H9 (cell line): ENCODE measurements around the gene LINGO1. TPM values are rescaled to one million over a fixed set of nuclear protein-coding genes. Genes with fewer than 3 reads are reported as not detected.

ENCODE experiments used
- DNase-seq: peaks from one replicate; pipeline ENCODE4 v3.0.0-alpha.2; 2017
- H2AFZ ChIP-seq: one replicate; pipeline ENCODE4 v1.6.1; 2013; ENCODE audit warnings: mild to moderate bottlenecking, low read length, control low read depth, moderate library complexity
- H2AK5ac ChIP-seq: 2 replicates; pipeline ENCODE4 v1.6.1; 2013; ENCODE audit warnings: low read length, control low read depth, mixed read lengths; ENCODE audit not compliant: insufficient read length
- H2BK120ac ChIP-seq: one replicate; pipeline ENCODE4 v1.6.1; 2013; ENCODE audit warnings: low read depth, mild to moderate bottlenecking, low read length, control low read depth, inconsistent platforms; ENCODE audit not compliant: poor library complexity, severe bottlenecking
- H2BK12ac ChIP-seq: 2 replicates; pipeline ENCODE4 v1.6.1; 2013; ENCODE audit warnings: low read length, control low read depth, mixed read lengths, low read depth; ENCODE audit not compliant: insufficient read length
- H2BK15ac ChIP-seq: 2 replicates; pipeline ENCODE4 v1.6.1; 2013; ENCODE audit warnings: low read depth, low read length, control low read depth
- H2BK20ac ChIP-seq: one replicate; pipeline ENCODE4 v1.6.1; 2013; ENCODE audit warnings: low read depth, mild to moderate bottlenecking, low read length, control low read depth, inconsistent platforms; ENCODE audit not compliant: poor library complexity, severe bottlenecking
- H2BK5ac ChIP-seq: 2 replicates; pipeline ENCODE4 v1.6.1; 2013; ENCODE audit warnings: low read length, control low read depth, mixed read lengths; ENCODE audit not compliant: insufficient read length
- H3K14ac ChIP-seq: 2 replicates; pipeline ENCODE4 v1.6.1; 2013; ENCODE audit warnings: low read length, control low read depth; ENCODE audit not compliant: insufficient read depth
- H3K18ac ChIP-seq: 2 replicates; pipeline ENCODE4 v1.6.1; 2013; ENCODE audit warnings: low read depth, mild to moderate bottlenecking, mixed read lengths, low read length, control low read depth; ENCODE audit not compliant: insufficient read length
- H3K23ac ChIP-seq: 2 replicates; pipeline ENCODE4 v1.6.1; 2013; ENCODE audit warnings: low read length, control low read depth, mixed read lengths, low read depth; ENCODE audit not compliant: insufficient read length
- H3K23me2 ChIP-seq: 2 replicates; pipeline ENCODE4 v1.6.1; 2013; ENCODE audit warnings: low read depth, mild to moderate bottlenecking, mixed read lengths, low read length, control low read depth; ENCODE audit not compliant: insufficient read length, poor library complexity, severe bottlenecking
- H3K27ac ChIP-seq: 2 replicates; pipeline ENCODE4 v1.5.1; 2013; ENCODE audit warnings: low read length, control low read depth, mixed read lengths, low read depth; ENCODE audit not compliant: insufficient read length
- H3K27me3 ChIP-seq: 2 replicates; pipeline ENCODE4 v1.6.1; 2013; ENCODE audit warnings: low read length, control low read depth, inconsistent platforms; ENCODE audit not compliant: insufficient read depth
- H3K4ac ChIP-seq: 2 replicates; pipeline ENCODE4 v1.6.1; 2013; ENCODE audit warnings: low read depth, mild to moderate bottlenecking, control low read depth, inconsistent platforms, low read length, moderate library complexity
- H3K4me1 ChIP-seq: 2 replicates; pipeline ENCODE4 v1.6.1; 2013; ENCODE audit warnings: low read length, control low read depth, inconsistent platforms; ENCODE audit not compliant: insufficient read depth
- H3K4me2 ChIP-seq: 2 replicates; pipeline ENCODE4 v1.6.1; 2013; ENCODE audit warnings: low read length, control low read depth, mixed read lengths; ENCODE audit not compliant: insufficient read length, insufficient read depth
- H3K56ac ChIP-seq: 2 replicates; pipeline ENCODE4 v1.6.1; 2013; ENCODE audit warnings: low read depth, mild to moderate bottlenecking, mixed read lengths, low read length, control low read depth; ENCODE audit not compliant: insufficient read length
- H3K79me1 ChIP-seq: 2 replicates; pipeline ENCODE4 v1.6.1; 2013; ENCODE audit warnings: low read depth, mild to moderate bottlenecking, moderate library complexity, low read length, control low read depth, inconsistent platforms; ENCODE audit not compliant: insufficient read depth, poor library complexity, severe bottlenecking
- H3K79me2 ChIP-seq: 2 replicates; pipeline ENCODE4 v1.6.1; 2013; ENCODE audit warnings: low read length, control low read depth, inconsistent platforms; ENCODE audit not compliant: insufficient read depth
- H3K9ac ChIP-seq: 2 replicates; pipeline ENCODE4 v1.6.1; 2013; ENCODE audit warnings: low read length, control low read depth, mixed read lengths; ENCODE audit not compliant: insufficient read length; ENCODE audit errors: extremely low read depth
- H3K9me3 ChIP-seq: one replicate; pipeline ENCODE4 v1.6.1; 2013; ENCODE audit warnings: low read depth, low read length, inconsistent platforms; ENCODE audit not compliant: control insufficient read depth
- H3T11ph ChIP-seq: one replicate; pipeline ENCODE4 v1.6.1; 2013; ENCODE audit warnings: mild to moderate bottlenecking, low read length, control low read depth, inconsistent platforms
- H4K20me1 ChIP-seq: one replicate; pipeline ENCODE4 v1.6.1; 2013; ENCODE audit not compliant: control insufficient read depth, insufficient read length, insufficient read depth
- H4K5ac ChIP-seq: 2 replicates; pipeline ENCODE4 v1.6.1; 2013; ENCODE audit warnings: low read depth, mild to moderate bottlenecking, mixed read lengths, low read length, control low read depth; ENCODE audit not compliant: insufficient read length
- H4K8ac ChIP-seq: replicated peaks from 2 replicates; pipeline ENCODE4 v1.6.1; 2013; ENCODE audit warnings: low read length, control low read depth, mixed read lengths, low read depth; ENCODE audit not compliant: insufficient read length
- H4K91ac ChIP-seq: 2 replicates; pipeline ENCODE4 v1.6.1; 2013; ENCODE audit warnings: low read depth, mild to moderate bottlenecking, moderate library complexity, mixed read lengths, low read length, control low read depth; ENCODE audit not compliant: insufficient read length
- H3K27ac Mint-ChIP-seq, 3 experiments: 2 replicates in 2 of 3; 3 replicates in 1 of 3; pipeline ENCODE4 v1.8.0; 2020 to 2021; ENCODE audit warnings: mixed read lengths in 3 of 3, mild to moderate bottlenecking in 1 of 3, moderate library complexity in 1 of 3
- H3K27me3 Mint-ChIP-seq: 2 replicates; pipeline ENCODE4 v1.8.0; 2021; ENCODE audit warnings: low read depth, mild to moderate bottlenecking, moderate library complexity, mixed read lengths
- H3K36me3 Mint-ChIP-seq, 3 experiments: 2 replicates in 2 of 3; 3 replicates in 1 of 3; pipeline ENCODE4 v1.8.0; 2020 to 2021; ENCODE audit warnings: low read depth in 3 of 3, mixed read lengths in 3 of 3; ENCODE audit not compliant: insufficient read depth in 1 of 3
- H3K4me1 Mint-ChIP-seq, 2 experiments: 2 replicates each; pipeline ENCODE4 v1.8.0; 2020; ENCODE audit warnings: mixed read lengths in 2 of 2
- H3K4me3 Mint-ChIP-seq, 2 experiments: 2 replicates in 1 of 2; 3 replicates in 1 of 2; pipeline ENCODE4 v1.8.0; 2020 to 2021; ENCODE audit warnings: mild to moderate bottlenecking in 2 of 2, mixed read lengths in 2 of 2, moderate library complexity in 1 of 2
- H3K9me3 Mint-ChIP-seq, 2 experiments: 2 replicates in 1 of 2; 3 replicates in 1 of 2; pipeline ENCODE4 v1.8.0; 2020; ENCODE audit warnings: mild to moderate bottlenecking in 2 of 2, mixed read lengths in 2 of 2, moderate library complexity in 1 of 2
- WGBS: extraction: QIAGEN DNeasy Blood & Tissue Kit; methylation state at CpG from one replicate; pipeline ENCODE4 v1.1.7; 2013; ENCODE audit warnings: missing lambda C conversion rate, low lambda C conversion rate, mixed read lengths; ENCODE audit not compliant: insufficient read length; ENCODE audit errors: extremely low coverage; 5-methylcytosine and 5-hydroxymethylcytosine counted together
- total RNA-seq: library from RNA; stranded (reverse); gene quantifications from 2 replicates; pipeline ENCODE4 v1.2.1, GENCODE V29; 2021
- TF ChIP-seq, protein P1 (sequence below): fragments of 200-600 bp; sonication (generic); conservative IDR thresholded peaks from 3 replicates; pipeline ENCODE4 v1.8.0; 2021; ENCODE audit warnings: antibody characterized with exemption, mild to moderate bottlenecking

The LINGO1 gene
- total RNA-seq, 1 experiment from 2014 or later, result 41.6 TPM

GRCh38 chr15:77642793-77643430 is 10.2 kb upstream of the LINGO1 start:
- Histone ChIP-seq H3T11ph (no peak overlapping the region), H3K79me1 (no peaks in the 10 kb centered on the region), H2BK5ac (no peak overlapping the region), H4K20me1 (no peaks in the 10 kb centered on the region), H2BK20ac (no peak overlapping the region), H4K5ac (no peak overlapping the region), H2AK5ac (no peak overlapping the region), H2AFZ (no peak overlapping the region), H3K18ac (no peak overlapping the region), H2BK12ac (no peak overlapping the region), H3K4me1 (no peaks in the 10 kb centered on the region), H3K27me3 (no peaks in the 10 kb centered on the region), H3K9ac (no peak overlapping the region), H4K8ac (no peak overlapping the region), H3K23ac (no peak overlapping the region), H2BK15ac (no peak overlapping the region), H3K4me2 (no peak overlapping the region), H4K91ac (no peak overlapping the region), H3K9me3 (no peaks in the 10 kb centered on the region), H3K23me2 (no peaks in the 10 kb centered on the region), H3K14ac (no peak overlapping the region; the same call in 1 of the 2 replicates), H3K27ac (no peak overlapping the region), H3K4ac (no peak overlapping the region), H3K79me2 (no peaks in the 10 kb centered on the region), H2BK120ac (no peak overlapping the region), H3K56ac (no peak overlapping the region)
- Mint-ChIP-seq H3K4me1 (peaks cover 17 to 27% of the 10 kb centered on the region in 2 experiments), H3K36me3 (no peaks in the 10 kb centered on the region), H3K27me3 (peaks cover 6% of the 10 kb centered on the region), H3K4me3 (no peak overlapping the region), H3K9me3 (no peaks in the 10 kb centered on the region), H3K27ac (no peak overlapping the region; a peak in 1 of 7 replicates)
- TF ChIP-seq, protein P1, sequence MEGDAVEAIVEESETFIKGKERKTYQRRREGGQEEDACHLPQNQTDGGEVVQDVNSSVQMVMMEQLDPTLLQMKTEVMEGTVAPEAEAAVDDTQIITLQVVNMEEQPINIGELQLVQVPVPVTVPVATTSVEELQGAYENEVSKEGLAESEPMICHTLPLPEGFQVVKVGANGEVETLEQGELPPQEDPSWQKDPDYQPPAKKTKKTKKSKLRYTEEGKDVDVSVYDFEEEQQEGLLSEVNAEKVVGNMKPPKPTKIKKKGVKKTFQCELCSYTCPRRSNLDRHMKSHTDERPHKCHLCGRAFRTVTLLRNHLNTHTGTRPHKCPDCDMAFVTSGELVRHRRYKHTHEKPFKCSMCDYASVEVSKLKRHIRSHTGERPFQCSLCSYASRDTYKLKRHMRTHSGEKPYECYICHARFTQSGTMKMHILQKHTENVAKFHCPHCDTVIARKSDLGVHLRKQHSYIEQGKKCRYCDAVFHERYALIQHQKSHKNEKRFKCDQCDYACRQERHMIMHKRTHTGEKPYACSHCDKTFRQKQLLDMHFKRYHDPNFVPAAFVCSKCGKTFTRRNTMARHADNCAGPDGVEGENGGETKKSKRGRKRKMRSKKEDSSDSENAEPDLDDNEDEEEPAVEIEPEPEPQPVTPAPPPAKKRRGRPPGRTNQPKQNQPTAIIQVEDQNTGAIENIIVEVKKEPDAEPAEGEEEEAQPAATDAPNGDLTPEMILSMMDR, result no peak
- DNase-seq, result no peak
- no CpG with 5 or more reads among the region's 10 CpGs for WGBS
